CD14-positive monocyte (primary cell): Measurements from ENCODE around the gene DCDC2B. TPM values are rescaled to one million over a fixed set of nuclear protein-coding genes. Genes with fewer than 3 reads are reported as not detected.

Experiments
- DNase-seq, 3 donors: peaks; one replicate each; pipeline ENCODE4 v3.0.0-alpha.2; 2011 to 2022
- H2AFZ ChIP-seq: 2 replicates; pipeline ENCODE4 v1.6.0; 2012; ENCODE audit warnings: mild to moderate bottlenecking, low read depth, low read length, inconsistent platforms; ENCODE audit not compliant: insufficient read depth, poor library complexity, severe bottlenecking
- H3K27ac ChIP-seq, 2 donors: 1 replicate in 1 of 2; 2 replicates in 1 of 2; pipeline ENCODE4 v1.5.1; 2012 to 2013; ENCODE audit warnings: low read length in 2 of 2, control low read depth in 1 of 2, inconsistent platforms in 1 of 2, low read depth in 1 of 2, mild to moderate bottlenecking in 1 of 2
- H3K27me3 ChIP-seq, 2 donors: one replicate each; pipeline versions ENCODE4 v1.6.0 to v1.6.1; 2011 to 2013; ENCODE audit warnings: low read length in 2 of 2; ENCODE audit not compliant: control insufficient read depth in 2 of 2, insufficient read depth in 2 of 2
- H3K36me3 ChIP-seq, 2 donors: replicated peaks in 1 of 2; 1 replicate in 1 of 2; 2 replicates in 1 of 2; pipeline versions ENCODE4 v1.5.1 to v1.6.1; 2012 to 2013; ENCODE audit warnings: low read length in 2 of 2, control low read depth in 1 of 2, inconsistent platforms in 1 of 2, mild to moderate bottlenecking in 1 of 2; ENCODE audit not compliant: insufficient read depth in 2 of 2, control insufficient read depth in 1 of 2
- H3K4me1 ChIP-seq, 2 donors: 1 replicate in 1 of 2; 2 replicates in 1 of 2; pipeline versions ENCODE4 v1.5.1 to v1.6.1; 2012 to 2013; ENCODE audit warnings: low read length in 2 of 2, control low read depth in 1 of 2, inconsistent platforms in 1 of 2, mild to moderate bottlenecking in 1 of 2, moderate library complexity in 1 of 2; ENCODE audit not compliant: insufficient read depth in 2 of 2, control insufficient read depth in 1 of 2
- H3K4me2 ChIP-seq: replicated peaks from 2 replicates; pipeline ENCODE3; 2012; ENCODE audit warnings: low read length, moderate library complexity, mild to moderate bottlenecking; ENCODE audit not compliant: poor library complexity, severe bottlenecking; ENCODE audit errors: extremely low read depth
- H3K4me3 ChIP-seq, 3 experiments: fragments of 200-600 bp in 1 of 3; sonication (generic) in 1 of 3; replicated peaks in 1 of 3; 1 replicate in 2 of 3; 2 replicates in 1 of 3; pipeline ENCODE4 v1.5.1; 2011 to 2013; ENCODE audit warnings: low read length in 3 of 3, mild to moderate bottlenecking in 3 of 3, control low read depth in 2 of 3, low read depth in 2 of 3, inconsistent platforms in 1 of 3, moderate library complexity in 1 of 3
- H3K79me2 ChIP-seq: 2 replicates; pipeline ENCODE4 v1.6.0; 2012; ENCODE audit warnings: mild to moderate bottlenecking, control low read depth, inconsistent platforms, low read length, moderate library complexity; ENCODE audit not compliant: insufficient read depth
- H3K9ac ChIP-seq: 2 replicates; pipeline ENCODE4 v1.6.0; 2017; ENCODE audit warnings: low read length, mild to moderate bottlenecking; ENCODE audit not compliant: insufficient read depth, poor library complexity, severe bottlenecking
- H3K9me3 ChIP-seq, 2 donors: replicated peaks in 1 of 2; 1 replicate in 1 of 2; 2 replicates in 1 of 2; pipeline versions ENCODE4 v1.5.1 to v1.6.1; 2012 to 2013; ENCODE audit warnings: low read length in 2 of 2, control low read depth in 1 of 2; ENCODE audit not compliant: control insufficient read depth in 1 of 2, insufficient read depth in 1 of 2
- H4K20me1 ChIP-seq: 2 replicates; pipeline ENCODE4 v1.6.0; 2012; ENCODE audit warnings: mild to moderate bottlenecking, low read length, control low read depth, moderate library complexity; ENCODE audit not compliant: insufficient read depth
- H3K27ac Mint-ChIP-seq, 7 donors: one replicate each; pipeline ENCODE4 v1.8.0; 2020; ENCODE audit warnings: mild to moderate bottlenecking in 7 of 7, mixed read lengths in 7 of 7, moderate library complexity in 6 of 7, inconsistent platforms in 2 of 7
- H3K27me3 Mint-ChIP-seq, 3 donors: one replicate each; pipeline ENCODE4 v1.8.0; 2021 to 2022; ENCODE audit warnings: low read depth in 3 of 3, mild to moderate bottlenecking in 3 of 3, mixed read lengths in 3 of 3, moderate library complexity in 3 of 3, inconsistent platforms in 1 of 3
- H3K36me3 Mint-ChIP-seq, 2 donors: one replicate each; pipeline ENCODE4 v1.8.0; 2020; ENCODE audit warnings: mixed read lengths in 2 of 2, inconsistent platforms in 1 of 2, mild to moderate bottlenecking in 1 of 2
- H3K4me1 Mint-ChIP-seq: one replicate; pipeline ENCODE4 v1.8.0; 2020; ENCODE audit warnings: mild to moderate bottlenecking, mixed read lengths
- H3K4me3 Mint-ChIP-seq, 2 donors: one replicate each; pipeline ENCODE4 v1.8.0; 2020; ENCODE audit warnings: mild to moderate bottlenecking in 2 of 2, mixed read lengths in 2 of 2, moderate library complexity in 1 of 2
- H3K9me3 Mint-ChIP-seq, 7 donors: one replicate each; pipeline ENCODE4 v1.8.0; 2020 to 2022; ENCODE audit warnings: mixed read lengths in 7 of 7, mild to moderate bottlenecking in 6 of 7, moderate library complexity in 6 of 7, inconsistent platforms in 2 of 7
- WGBS: methylation state at CpG from one replicate; pipeline ENCODE4 v1.1.5; 2013; ENCODE audit warnings: missing lambda C conversion rate; ENCODE audit not compliant: insufficient coverage; 5-methylcytosine and 5-hydroxymethylcytosine counted together
- intact Hi-C, 2 donors: fragments of 100-400 bp; cut with micrococcal nuclease; formaldehyde crosslinking; loops; one replicate each; pipeline versions ENCODE4 v1.15.0 to v1.15.1; 2023
- polyA plus RNA-seq, 3 donors: library from polyadenylated mRNA; depleted of rRNA in 1 of 3; unstranded in 2 of 3; stranded (reverse) in 1 of 3; fragments of 300-500 nt in 2 of 3; fragments of >200 nt in 1 of 3; fragmentation: Illumina TruSeq in 2 of 3; gene quantifications; 1 replicate in 2 of 3; 2 replicates in 1 of 3; pipeline ENCODE4 v1.2.3, GENCODE V29; 2012 to 2021
- TF ChIP-seq, protein P1 (sequence below): fragments of 200-600 bp; IDR thresholded peaks from one replicate; pipeline ENCODE4 v1.8.0; 2022; ENCODE audit warnings: antibody characterized with exemption, mild to moderate bottlenecking

Gene DCDC2B
- polyA plus RNA-seq, 3 donors = not detected

DNA sequence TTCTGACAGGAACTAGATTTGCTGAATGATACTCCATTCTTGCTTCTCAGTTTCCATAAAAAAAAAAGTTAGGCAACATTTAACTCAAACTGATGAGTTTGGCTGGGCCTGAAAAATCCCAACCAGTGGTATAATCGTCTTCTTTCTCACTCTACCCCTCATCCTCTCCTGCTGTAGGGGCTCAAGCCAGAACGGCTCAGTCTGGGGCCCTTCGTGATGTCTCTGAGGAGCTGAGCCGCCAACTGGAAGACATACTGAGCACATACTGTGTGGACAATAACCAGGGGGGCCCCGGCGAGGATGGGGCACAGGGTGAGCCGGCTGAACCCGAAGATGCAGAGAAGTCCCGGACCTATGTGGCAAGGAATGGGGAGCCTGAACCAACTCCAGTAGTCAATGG, 27.8 kb upstream of the DCDC2B start:
- TF ChIP-seq, protein P1, sequence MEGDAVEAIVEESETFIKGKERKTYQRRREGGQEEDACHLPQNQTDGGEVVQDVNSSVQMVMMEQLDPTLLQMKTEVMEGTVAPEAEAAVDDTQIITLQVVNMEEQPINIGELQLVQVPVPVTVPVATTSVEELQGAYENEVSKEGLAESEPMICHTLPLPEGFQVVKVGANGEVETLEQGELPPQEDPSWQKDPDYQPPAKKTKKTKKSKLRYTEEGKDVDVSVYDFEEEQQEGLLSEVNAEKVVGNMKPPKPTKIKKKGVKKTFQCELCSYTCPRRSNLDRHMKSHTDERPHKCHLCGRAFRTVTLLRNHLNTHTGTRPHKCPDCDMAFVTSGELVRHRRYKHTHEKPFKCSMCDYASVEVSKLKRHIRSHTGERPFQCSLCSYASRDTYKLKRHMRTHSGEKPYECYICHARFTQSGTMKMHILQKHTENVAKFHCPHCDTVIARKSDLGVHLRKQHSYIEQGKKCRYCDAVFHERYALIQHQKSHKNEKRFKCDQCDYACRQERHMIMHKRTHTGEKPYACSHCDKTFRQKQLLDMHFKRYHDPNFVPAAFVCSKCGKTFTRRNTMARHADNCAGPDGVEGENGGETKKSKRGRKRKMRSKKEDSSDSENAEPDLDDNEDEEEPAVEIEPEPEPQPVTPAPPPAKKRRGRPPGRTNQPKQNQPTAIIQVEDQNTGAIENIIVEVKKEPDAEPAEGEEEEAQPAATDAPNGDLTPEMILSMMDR = no peak
- WGBS = 95% methylated on average over 9 of the region's 9 CpGs
- Histone ChIP-seq H3K4me3 (peak overlapping the region in 1 of 3 experiments; percentile 77), H3K4me1 (peaks cover 35 to 41% of the 10 kb centered on the region in 2 donors), H3K9me3 (no peaks in the 10 kb centered on the region), H3K4me2 (peak overlapping the region; percentile 86), H2AFZ (no peak overlapping the region), H3K27me3 (no peaks in the 10 kb centered on the region), H3K27ac (peak overlapping the region in 1 of 2 donors; percentile 55), H3K36me3 (peaks cover 30 to 40% of the 10 kb centered on the region in 2 donors), H3K79me2 (peaks cover 51% of the 10 kb centered on the region), H3K9ac (no peak overlapping the region), H4K20me1 (peaks cover 33% of the 10 kb centered on the region)
- Mint-ChIP-seq H3K36me3 (peaks cover 23 to 50% of the 10 kb centered on the region in 2 donors), H3K4me1 (peaks cover 51% of the 10 kb centered on the region), H3K9me3 (no peaks in the 10 kb centered on the region), H3K27ac (peak overlapping the region in 6 of 7 donors; percentile 46 to 97 (median 94)), H3K27me3 (peaks cover 0 to 2% (median 0%) of the 10 kb centered on the region in 3 donors), H3K4me3 (peak overlapping the region; percentile 90 to 95)
- DNase-seq = no peak
- intact Hi-C loops = loop anchor here in 1 of 2 donors (10.0 kb wide), 1 partner anchor 114 kb away; the partner anchor contains the start of gene HDAC1

DNA sequence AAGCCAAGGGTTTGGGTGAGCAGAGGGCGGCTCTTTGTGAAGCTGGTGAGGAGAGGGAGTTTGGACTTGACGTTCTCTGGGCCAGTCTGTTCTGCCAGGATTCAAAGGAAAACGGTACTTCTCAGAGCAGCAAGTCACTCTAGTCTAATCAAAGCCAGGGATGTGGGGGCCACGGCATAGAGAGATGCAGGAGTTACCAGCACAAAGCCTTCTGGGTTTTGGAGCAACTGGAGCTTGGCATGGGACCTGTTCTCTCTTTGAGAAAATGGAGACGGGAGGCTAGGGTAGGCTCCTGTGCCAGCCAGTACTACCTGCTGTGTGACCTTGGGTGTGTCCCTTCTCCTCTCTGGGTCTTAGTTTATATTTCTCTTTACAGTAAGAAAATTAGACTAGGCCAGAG, 27.3 kb upstream of the DCDC2B start:
- peaks cover 0 to 2% (median 0%) of the 10 kb centered on the region in 3 donors for H3K27me3 Mint-ChIP-seq
- H3K4me1 Mint-ChIP-seq = peaks cover 54% of the 10 kb centered on the region
- no peaks in the 10 kb centered on the region for H3K9me3 Mint-ChIP-seq
- Histone ChIP-seq H3K27ac (peak overlapping the region in 1 of 2 donors; percentile 55), H3K9ac (no peak overlapping the region), H3K9me3 (no peaks in the 10 kb centered on the region), H3K36me3 (peaks cover 35 to 45% of the 10 kb centered on the region in 2 donors), H3K4me1 (peaks cover 35 to 41% of the 10 kb centered on the region in 2 donors), H3K27me3 (no peaks in the 10 kb centered on the region), H3K79me2 (peaks cover 56% of the 10 kb centered on the region), H3K4me3 (peak overlapping the region in 1 of 3 experiments; percentile 4), H4K20me1 (peaks cover 38% of the 10 kb centered on the region), H3K4me2 (peak overlapping the region; percentile 86), H2AFZ (no peak overlapping the region)
- TF ChIP-seq, protein P1 = no peak
- H3K27ac Mint-ChIP-seq = peak overlapping the region in 5 of 7 donors; percentile 56 to 97 (median 80)
- no peak overlapping the region for H3K4me3 Mint-ChIP-seq
- no peak for DNase-seq
- H3K36me3 Mint-ChIP-seq = peaks cover 28 to 55% of the 10 kb centered on the region in 2 donors
- 100% methylated on average over 4 of the region's 5 CpGs for WGBS
- intact Hi-C loops = loop anchor here in 1 of 2 donors (10.0 kb wide), 1 partner anchor 113 kb away; the partner anchor contains the start of gene HDAC1
